IPS-18c (cell line): Measurements from ENCODE around the gene ELK4.
"Not testable (repeated sequence)": the region's sequence is repeated elsewhere in the genome, so short reads cannot be mapped to it uniquely, and the experiment has no call there.

Experiments used
- H3K4me3 ChIP-seq: 2 replicates; pipeline ENCODE4 v1.7.0; 2013; ENCODE audit warnings: low read depth, mild to moderate bottlenecking, low read length, moderate library complexity; ENCODE audit not compliant: insufficient read depth
- H3K9me3 ChIP-seq: one replicate; pipeline ENCODE4 v1.6.1; 2013; ENCODE audit warnings: mild to moderate bottlenecking, low read length, moderate library complexity; ENCODE audit not compliant: control insufficient read depth, insufficient read depth

Gene ELK4

GRCh38 chr1:205639567-205639966, 7.8 kb upstream of the ELK4 start:
- Histone ChIP-seq H3K4me3 (no peak overlapping the region), H3K9me3 (no peaks in the 10 kb centered on the region)

- Histone ChIP-seq H3K9me3 (no peaks in the 10 kb centered on the region), H3K4me3 (no peak overlapping the region)
Observed at GRCh38 chr1:205637854-205638468, 6.2 kb upstream of the ELK4 start.

DNA sequence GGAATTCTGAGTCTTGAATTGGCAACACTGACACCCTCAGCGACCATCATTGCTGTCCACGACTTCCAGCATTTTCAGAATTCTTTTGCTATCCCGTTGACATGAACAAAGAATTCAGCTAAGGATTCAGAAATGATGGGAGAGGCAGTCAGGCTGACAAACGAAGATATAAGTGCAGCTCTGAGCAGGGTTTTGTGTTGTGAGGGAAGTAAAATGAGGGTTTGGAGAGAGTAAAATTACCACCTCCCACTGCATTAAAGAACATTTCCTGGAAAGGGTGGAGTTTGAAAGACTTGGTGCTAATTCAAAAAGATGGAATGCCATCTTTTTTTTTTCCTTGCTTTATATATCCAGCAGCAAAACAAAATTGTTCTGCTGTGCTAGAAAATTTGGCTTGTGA, 4.9 kb upstream of the ELK4 start:
- H3K4me3 ChIP-seq = no peak overlapping the region
- no peaks in the 10 kb centered on the region for H3K9me3 ChIP-seq

GRCh38 chr1:205636138-205636530, 4.3 kb upstream of the ELK4 start:
- not testable (repeated sequence) for H3K9me3 ChIP-seq, H3K4me3 ChIP-seq

GRCh38 chr1:205633421-205633976, 1.7 kb upstream of the ELK4 start:
- H3K9me3 ChIP-seq = no peaks in the 10 kb centered on the region
- no peak overlapping the region for H3K4me3 ChIP-seq

DNA sequence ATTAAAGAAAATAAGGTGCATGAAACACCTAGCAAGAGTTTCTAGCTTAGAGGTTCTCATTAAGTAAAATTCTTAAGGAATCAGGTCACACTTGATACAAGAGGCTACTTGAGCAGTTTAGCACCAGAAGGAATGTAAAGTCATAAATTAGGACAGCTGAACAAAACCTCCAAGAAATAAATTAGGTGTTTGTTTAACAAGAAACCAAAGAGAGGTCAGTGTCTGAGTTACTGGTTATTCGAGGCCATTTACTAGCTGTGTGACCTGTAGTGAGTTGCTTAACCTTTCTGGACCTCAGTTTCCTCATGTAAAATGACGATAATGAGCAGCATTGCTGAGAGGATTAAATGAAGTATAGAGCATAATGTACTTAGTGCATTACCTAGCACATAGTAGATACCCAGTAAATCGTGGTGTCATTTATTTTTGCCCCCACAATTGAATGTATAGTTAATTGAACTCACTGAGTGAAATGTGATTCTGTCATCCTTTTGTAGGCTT, 908 bp upstream of the ELK4 start:
- peak overlapping the region; percentile 71; the same call in 1 of the 2 replicates for H3K4me3 ChIP-seq
- no peaks in the 10 kb centered on the region for H3K9me3 ChIP-seq

DNA sequence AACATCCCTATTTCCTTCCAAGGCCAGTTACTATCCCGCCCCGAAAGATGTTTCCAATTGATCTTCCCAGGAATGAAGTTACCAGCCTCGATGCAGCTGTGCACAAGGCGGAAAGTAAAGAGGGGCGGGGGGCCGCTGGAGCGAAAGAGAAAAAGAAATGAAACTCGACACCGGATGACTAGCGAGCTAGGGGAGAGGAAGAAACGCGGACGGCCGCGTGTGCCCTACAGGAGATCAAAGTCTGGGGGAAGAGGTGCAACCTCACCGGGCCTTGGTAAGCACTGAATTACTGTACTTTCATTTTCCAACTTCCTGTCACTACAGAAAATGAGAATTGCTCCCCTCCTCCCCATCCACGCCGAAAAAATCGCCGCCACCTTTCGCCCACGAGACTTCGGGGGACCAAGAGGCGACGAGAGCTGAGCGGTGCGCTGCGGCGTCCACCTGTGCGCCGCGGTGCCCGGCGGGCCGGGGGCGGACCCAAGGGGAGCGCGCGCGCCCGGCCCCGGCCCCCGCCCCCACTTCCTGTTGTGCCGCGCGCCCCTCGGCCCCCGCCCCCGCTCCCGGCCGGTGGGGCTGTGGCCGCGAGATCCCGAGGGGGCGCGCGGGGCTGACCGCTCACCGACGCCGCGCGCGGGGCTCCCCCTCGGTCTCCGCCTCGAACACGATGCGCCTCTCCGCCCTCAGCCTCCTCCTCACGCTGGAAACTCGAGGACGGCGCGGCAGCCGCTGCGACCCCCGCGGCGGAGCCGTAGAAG, 622 bp downstream of the ELK4 start:
- H3K9me3 ChIP-seq = no peaks in the 10 kb centered on the region
- H3K4me3 ChIP-seq = peak overlapping the region; percentile 77

DNA sequence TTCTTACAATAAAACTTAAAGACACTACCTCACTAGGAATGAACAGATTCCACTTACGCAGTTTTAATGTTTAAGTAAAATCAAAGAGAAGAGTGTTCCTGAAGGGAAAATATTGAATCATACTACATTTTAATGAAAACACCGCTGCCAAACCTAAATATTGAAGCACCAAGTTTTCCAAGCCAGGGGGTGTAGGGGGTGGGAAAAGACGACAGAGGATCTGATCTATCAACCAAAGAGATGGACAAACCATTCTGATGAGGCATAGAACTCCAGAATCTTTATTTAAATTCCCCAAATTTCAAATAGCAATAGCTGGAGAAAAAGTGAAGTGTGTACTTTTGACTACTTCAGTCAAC, 1.2 kb downstream of the ELK4 start:
- Histone ChIP-seq H3K9me3 (no peaks in the 10 kb centered on the region), H3K4me3 (peak overlapping the region; percentile 77)

GRCh38 chr1:205630241-205630640, 1.6 kb downstream of the ELK4 start:
- H3K9me3 ChIP-seq = no peaks in the 10 kb centered on the region
- H3K4me3 ChIP-seq = peak overlapping the region; percentile 77

GRCh38 chr1:205629751-205630150, 2.1 kb downstream of the ELK4 start:
- H3K9me3 ChIP-seq = no peaks in the 10 kb centered on the region
- no peak overlapping the region for H3K4me3 ChIP-seq

DNA sequence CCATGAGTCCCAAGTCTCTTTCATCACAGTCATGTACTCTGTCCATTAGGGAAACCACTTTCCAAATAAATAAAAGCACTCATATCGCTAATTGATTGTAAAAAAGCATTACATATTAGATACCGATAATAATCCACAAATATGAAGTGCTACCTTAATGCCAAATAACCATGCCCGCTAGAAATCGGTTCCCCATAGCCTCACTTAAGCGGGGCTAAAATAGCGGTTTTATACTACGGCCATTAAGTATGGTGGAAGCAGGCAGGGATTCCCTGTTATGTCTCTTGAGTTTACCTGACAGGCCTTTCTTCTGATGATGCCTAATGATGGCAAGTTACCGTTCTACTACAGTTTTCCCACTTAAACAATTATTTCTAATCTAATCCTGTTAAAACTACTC, 3.9 kb downstream of the ELK4 start:
- no peak overlapping the region for H3K4me3 ChIP-seq
- no peaks in the 10 kb centered on the region for H3K9me3 ChIP-seq

GRCh38 chr1:205626216-205626615, 5.6 kb downstream of the ELK4 start:
- Histone ChIP-seq H3K4me3 (no peak overlapping the region), H3K9me3 (no peaks in the 10 kb centered on the region)

- Histone ChIP-seq H3K4me3 (no peak overlapping the region), H3K9me3 (no peaks in the 10 kb centered on the region)
Observed at GRCh38 chr1:205623646-205624045, 8.2 kb downstream of the ELK4 start.

- no peak overlapping the region for H3K4me3 ChIP-seq
- no peaks in the 10 kb centered on the region for H3K9me3 ChIP-seq
Observed at GRCh38 chr1:205620269-205620668, 11.5 kb downstream of the ELK4 start.

DNA sequence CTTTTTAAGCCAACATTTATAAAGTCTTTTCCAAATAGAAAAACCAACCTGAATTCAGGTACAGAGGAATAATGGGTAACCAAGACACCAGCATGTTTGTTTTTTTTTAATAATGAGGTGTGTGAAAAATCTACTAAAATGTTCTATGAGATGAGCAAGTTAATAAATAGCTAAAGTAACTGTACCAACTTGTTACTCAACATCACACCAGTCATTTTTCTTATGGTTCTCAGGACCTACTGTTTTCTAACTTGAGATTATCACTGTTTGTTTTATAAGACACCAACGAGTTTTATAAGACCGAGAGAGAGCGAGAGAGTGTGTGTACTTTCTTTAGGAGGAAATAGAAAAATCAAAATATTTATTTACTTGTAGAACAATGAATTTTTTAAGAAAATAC, 12.4 kb downstream of the ELK4 start:
- no peaks in the 10 kb centered on the region for H3K9me3 ChIP-seq
- no peak overlapping the region for H3K4me3 ChIP-seq

DNA sequence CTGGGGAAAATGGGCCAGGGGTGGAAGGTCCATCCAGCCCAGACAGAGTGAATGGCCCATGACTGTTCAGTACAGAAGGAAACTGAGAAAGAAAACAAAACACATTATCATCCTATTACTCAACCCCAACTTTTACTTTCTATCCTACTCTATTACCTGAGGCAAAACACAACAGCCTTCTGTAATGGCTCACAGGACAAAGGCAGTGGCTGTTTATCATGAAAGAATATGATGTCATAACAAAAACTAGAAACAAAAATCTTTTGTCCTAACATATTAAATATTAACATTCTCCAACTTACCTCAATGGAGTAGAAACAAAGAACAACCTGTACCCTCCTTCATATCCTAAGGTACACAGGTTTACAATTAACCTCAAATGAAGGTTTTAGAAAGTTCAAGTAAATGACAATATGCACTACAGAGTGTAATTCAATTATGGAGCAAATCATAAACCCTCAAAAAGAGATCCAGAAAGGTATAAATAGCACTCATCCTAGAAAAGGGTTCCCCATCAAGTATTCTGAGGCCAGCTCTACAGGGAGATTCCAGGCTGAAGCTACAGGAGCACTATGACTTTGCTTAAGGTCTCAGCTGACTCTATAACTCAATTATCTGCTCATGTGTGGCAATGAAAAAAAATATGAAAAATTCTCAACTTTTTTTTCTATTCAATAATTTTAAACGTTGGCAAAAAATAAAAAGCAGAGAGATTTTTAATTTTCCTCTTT, 15.1 kb downstream of the ELK4 start:
- Histone ChIP-seq H3K9me3 (no peaks in the 10 kb centered on the region), H3K4me3 (no peak overlapping the region)

- Histone ChIP-seq H3K4me3 (no peak overlapping the region), H3K9me3 (no peaks in the 10 kb centered on the region)
Observed at GRCh38 chr1:205615789-205616188, 16.0 kb downstream of the ELK4 start.
